Iris pigment epithelial cell (primary cell): ENCODE data around the gene SAMSN1.
"Not testable (repeated sequence)": the region's sequence is repeated elsewhere in the genome, so short reads cannot be mapped to it uniquely, and the experiment has no call there.

ENCODE experiments used
- DNase-seq: peaks from one replicate; pipeline ENCODE4 v3.0.0-alpha.2; 2011; ENCODE audit warnings: low read depth

SAMSN1 gene

GRCh38 chr21:14566894-14567293 lies 20.8 kb upstream of the SAMSN1 start:
- DNase-seq: no peak

- no peak for DNase-seq
Measured at GRCh38 chr21:14562959-14563358, 16.8 kb upstream of the SAMSN1 start.

- no peak for DNase-seq
Measured at GRCh38 chr21:14560555-14560954, 14.4 kb upstream of the SAMSN1 start.

- DNase-seq: no peak
Measured at GRCh38 chr21:14560139-14560538, 14.0 kb upstream of the SAMSN1 start.

- no peak for DNase-seq
Measured at GRCh38 chr21:14559102-14559501, 13.0 kb upstream of the SAMSN1 start.

DNA sequence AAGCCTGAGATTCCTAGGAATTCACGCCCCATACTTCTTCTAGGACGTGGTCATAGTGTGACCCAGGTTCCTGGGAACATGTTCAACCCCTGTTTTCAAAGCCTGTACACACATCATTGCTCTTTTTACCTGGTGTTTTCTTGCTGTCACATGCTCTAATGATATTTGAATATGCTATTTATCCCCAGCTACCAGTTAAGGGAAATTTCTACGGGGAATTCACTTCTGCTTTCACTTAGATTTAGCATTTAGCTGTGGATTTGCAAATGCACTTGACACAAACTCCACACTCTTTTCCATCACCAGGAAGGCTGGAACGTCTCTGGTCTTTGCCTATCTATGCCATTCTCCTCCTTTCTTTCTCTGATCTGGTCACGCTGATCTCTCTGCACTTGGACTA lies 11.3 kb upstream of the SAMSN1 start:
- no peak for DNase-seq

- DNase-seq: peak; percentile 15
Measured at GRCh38 chr21:14554948-14555347, 8.8 kb upstream of the SAMSN1 start.

- no peak for DNase-seq
Measured at GRCh38 chr21:14553422-14553821, 7.3 kb upstream of the SAMSN1 start.

GRCh38 chr21:14551741-14552140 lies 5.6 kb upstream of the SAMSN1 start:
- DNase-seq: no peak

GRCh38 chr21:14550135-14550534 lies 4.0 kb upstream of the SAMSN1 start:
- no peak for DNase-seq

- peak; percentile 50 for DNase-seq
Measured at GRCh38 chr21:14548779-14549178, 2.7 kb upstream of the SAMSN1 start.

- peak; percentile 14 for DNase-seq
Measured at GRCh38 chr21:14547834-14548513, 1.9 kb upstream of the SAMSN1 start.

DNA sequence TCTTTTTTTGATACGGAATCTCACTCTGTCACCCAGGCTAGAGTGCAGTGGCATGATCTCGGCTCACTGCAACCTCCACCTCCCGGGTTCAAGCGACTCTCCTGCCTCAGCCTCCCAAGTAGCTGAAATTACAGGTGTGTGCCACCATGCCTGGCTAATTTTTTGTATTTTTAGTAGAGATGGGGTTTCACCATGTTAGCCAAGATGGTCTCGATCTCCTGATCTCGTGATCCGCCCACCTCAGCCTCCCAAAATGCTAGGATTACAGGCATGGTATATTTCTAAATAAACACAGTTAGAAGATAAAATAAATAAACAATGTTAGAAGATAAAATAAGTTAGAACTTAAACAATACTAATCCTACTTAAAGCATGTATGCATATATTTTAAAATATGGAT lies 604 bp upstream of the SAMSN1 start:
- not testable (repeated sequence) for DNase-seq

DNA sequence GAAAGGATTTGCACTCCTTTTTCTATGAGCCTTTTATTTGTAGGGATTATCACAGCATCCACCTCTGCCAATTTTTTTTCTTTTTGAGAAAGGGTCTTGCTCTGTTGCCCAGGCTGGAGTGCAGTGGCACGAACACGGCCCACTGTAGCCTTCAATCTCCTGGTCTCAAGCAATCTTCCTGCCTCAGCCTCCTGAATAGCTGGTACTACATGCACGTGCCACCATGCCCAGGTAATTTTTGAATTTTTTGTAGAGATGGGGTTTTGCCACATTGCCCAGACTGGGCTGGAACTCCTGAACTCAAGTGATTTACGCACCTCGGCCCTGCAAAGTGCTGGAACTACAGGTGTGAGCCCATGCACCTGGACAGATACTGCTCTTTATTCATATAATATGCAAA lies 2.1 kb downstream of the SAMSN1 start:
- DNase-seq: no peak

DNA sequence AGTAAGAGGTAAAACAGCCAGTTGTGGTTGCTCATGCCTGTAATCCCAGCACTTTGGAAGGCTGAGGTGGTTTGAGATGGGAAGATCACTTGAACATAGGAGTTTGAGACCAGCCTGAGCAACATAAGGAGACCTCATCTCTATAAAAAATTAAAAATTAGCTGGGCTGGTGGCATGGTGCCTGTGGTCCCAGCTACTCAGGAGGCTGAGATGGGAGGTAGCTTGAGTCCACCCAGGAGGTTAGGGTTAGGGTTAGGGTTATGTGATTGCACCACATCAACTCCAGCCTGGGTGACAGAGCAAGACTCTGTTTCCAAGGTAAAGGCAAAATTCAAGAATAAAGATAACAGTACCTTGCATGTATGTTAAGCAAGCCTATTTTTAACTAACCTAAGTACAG lies 3.5 kb downstream of the SAMSN1 start:
- no peak for DNase-seq

DNA sequence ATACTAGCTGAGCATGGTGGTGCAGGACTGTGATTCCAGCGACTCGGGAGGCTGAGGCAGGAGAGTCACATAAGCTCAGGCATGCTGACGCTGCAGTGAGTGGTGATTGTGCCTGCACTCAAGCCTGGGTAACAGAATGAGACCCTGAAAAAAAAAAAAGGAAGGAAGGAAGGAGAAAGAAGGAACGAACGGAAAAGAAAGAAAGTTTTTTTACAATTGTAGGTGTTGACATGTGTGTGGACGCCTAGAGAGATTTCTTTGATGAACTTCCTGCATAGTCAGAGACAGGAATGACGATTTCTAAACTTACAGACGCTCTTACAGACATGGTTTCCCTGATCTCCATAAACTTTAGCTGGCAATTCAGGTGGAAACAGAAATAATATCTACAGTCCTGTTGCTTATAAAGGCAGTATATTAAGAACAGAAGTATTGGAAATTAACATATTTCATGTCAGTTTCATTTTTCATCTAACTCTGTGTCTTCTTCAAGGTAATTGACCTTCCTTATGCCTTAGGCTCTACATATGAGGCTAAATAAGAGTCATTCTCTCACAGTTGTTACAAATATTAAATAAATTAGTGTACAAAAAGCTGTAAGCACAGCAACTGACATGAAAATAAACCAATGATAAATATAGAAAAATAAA lies 4.1 kb downstream of the SAMSN1 start:
- no peak for DNase-seq

GRCh38 chr21:14538483-14538882 lies 7.6 kb downstream of the SAMSN1 start:
- DNase-seq: no peak

DNA sequence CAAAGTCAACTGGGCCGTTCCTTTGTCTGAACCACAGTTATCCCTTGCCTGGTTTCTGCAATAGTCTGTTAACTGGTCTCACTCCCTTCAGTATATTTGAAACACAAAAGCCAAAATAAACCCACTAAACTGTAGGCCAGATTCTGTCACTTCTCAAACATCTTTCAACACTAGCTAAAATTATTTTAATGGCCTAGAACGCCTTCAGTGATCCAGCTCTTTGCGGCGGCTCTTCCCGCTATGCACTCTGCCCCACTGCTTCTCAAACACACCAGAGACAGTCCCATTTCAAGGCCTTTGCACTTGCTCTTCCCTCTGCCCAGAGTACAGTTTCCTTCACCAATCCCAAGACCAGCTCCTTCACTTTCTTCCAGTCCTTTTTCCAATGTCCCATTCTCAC lies 9.2 kb downstream of the SAMSN1 start:
- DNase-seq: no peak

DNA sequence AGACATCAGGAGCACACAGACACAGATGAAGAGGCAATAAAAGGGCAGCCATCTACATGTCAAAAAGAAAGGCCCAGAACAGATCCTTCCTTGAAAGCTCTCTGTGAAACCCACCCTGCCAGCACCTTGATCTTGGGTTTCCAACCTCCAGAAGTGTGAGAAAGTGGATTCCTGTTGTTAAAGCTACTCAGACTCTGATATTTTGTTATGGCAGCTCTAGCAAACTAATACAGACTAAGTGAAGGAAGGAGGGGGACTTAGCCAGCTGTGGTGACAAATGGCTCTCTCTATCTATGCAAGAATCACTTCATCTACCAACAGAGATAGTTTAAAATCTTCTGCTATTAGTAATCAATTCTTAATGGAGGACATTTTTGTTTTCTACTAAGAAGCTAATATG lies 10.4 kb downstream of the SAMSN1 start:
- DNase-seq: no peak

DNA sequence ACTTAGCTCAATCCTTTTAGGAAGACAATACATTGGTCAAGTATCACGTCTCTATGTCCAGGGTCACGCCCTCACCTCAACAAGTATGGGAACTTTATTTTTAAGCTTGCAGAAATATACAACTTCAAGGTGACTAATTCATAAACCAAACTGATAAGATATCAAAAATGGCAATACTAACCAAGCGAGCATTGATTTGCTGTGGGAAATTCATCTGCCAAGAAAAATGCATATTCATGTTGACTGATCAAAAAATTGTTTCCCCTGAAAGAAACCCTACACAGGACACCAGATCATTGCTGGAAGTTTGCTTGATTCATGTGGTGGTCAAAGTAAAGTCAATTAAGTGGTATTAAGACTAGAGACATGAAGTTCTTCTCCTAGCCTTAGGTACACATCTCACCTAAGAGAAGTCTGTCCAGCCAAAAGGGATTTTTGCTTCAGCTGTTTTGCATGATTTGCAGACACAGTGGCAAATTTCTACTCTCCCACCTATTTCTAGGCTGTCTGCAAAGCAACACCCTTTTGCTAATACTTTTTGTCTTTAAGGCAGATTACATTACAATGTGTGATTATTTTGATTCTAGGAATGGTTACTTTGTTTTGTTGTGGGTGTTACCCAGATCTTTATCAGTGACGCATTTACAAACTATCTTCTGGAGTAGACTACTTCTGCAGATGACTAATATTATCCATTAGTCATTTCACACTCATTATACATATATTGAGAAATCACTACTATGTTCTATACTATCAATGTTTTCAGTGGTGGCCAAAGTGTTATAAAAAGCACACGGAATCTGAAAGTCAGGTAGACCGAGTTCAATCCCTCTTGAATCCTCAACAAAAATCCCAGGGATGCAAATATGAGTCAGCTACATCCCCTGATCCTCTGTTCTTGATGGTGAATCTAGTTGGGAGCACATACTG lies 12.4 kb downstream of the SAMSN1 start:
- peak; percentile 88 for DNase-seq

DNA sequence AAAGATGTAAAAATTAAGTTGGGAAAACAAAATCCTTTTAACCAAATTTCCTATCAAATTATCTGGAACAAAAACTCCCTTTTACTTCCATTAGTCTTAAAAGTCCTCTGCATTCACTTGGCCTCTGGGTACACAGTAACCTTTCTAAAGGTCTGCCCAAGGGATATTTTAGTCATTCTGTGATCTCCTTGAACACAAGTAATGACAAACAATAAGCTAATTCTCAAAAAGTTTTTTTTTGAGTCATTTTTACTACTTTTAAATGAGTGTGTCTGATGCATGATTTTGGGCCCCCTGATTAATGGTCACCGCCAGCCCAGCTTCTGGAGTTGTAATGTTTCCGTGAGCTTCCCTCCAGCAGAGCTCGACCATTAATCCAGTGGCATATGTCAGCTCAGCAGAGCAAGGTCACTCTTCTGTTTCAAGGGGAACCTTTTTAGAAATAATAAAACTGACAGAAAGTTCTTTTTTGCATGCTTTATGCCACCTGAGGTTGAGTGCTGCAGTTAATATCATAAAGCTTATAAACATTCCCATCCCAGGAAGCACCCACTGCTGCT lies 14.3 kb downstream of the SAMSN1 start:
- no peak for DNase-seq

GRCh38 chr21:14530592-14530991 lies 15.5 kb downstream of the SAMSN1 start:
- no peak for DNase-seq

- no peak for DNase-seq
Measured at GRCh38 chr21:14528815-14529214, 17.3 kb downstream of the SAMSN1 start.
